Astrocyte of the spinal cord (primary cell): ENCODE measurements around the gene GALNT18.

Experiments
- DNase-seq: peaks from one replicate; pipeline ENCODE4 v3.0.0; 2011; ENCODE audit warnings: low read depth, low spot score
- H3K4me3 ChIP-seq: 2 replicates; pipeline ENCODE4 v1.5.1; 2011; ENCODE audit warnings: low read depth, mild to moderate bottlenecking, low read length, moderate library complexity
- in situ Hi-C: cut with HindIII; loops from 2 replicates; pipeline ENCODE4 v1.10.0; 2017; ENCODE audit warnings: low sequenced_read_pairs
- TF ChIP-seq, protein P1 (sequence below): IDR thresholded peaks from 2 replicates; pipeline ENCODE4 v1.5.1; 2012; ENCODE audit warnings: low read depth, mild to moderate bottlenecking, low read length, inconsistent platforms

Gene GALNT18

GRCh38 chr11:11403763-11404725, 217.8 kb downstream of the GALNT18 start:
- TF ChIP-seq, protein P1, sequence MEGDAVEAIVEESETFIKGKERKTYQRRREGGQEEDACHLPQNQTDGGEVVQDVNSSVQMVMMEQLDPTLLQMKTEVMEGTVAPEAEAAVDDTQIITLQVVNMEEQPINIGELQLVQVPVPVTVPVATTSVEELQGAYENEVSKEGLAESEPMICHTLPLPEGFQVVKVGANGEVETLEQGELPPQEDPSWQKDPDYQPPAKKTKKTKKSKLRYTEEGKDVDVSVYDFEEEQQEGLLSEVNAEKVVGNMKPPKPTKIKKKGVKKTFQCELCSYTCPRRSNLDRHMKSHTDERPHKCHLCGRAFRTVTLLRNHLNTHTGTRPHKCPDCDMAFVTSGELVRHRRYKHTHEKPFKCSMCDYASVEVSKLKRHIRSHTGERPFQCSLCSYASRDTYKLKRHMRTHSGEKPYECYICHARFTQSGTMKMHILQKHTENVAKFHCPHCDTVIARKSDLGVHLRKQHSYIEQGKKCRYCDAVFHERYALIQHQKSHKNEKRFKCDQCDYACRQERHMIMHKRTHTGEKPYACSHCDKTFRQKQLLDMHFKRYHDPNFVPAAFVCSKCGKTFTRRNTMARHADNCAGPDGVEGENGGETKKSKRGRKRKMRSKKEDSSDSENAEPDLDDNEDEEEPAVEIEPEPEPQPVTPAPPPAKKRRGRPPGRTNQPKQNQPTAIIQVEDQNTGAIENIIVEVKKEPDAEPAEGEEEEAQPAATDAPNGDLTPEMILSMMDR: no peak
- peak; percentile 35 for DNase-seq
- in situ Hi-C loops: no loop called here
- H3K4me3 ChIP-seq: no peak overlapping the region

- no peak for DNase-seq
- TF ChIP-seq, protein P1: no peak
- in situ Hi-C loops: no loop called here
- no peak overlapping the region for H3K4me3 ChIP-seq
Observed at GRCh38 chr11:11401960-11402535, 219.8 kb downstream of the GALNT18 start.

DNA sequence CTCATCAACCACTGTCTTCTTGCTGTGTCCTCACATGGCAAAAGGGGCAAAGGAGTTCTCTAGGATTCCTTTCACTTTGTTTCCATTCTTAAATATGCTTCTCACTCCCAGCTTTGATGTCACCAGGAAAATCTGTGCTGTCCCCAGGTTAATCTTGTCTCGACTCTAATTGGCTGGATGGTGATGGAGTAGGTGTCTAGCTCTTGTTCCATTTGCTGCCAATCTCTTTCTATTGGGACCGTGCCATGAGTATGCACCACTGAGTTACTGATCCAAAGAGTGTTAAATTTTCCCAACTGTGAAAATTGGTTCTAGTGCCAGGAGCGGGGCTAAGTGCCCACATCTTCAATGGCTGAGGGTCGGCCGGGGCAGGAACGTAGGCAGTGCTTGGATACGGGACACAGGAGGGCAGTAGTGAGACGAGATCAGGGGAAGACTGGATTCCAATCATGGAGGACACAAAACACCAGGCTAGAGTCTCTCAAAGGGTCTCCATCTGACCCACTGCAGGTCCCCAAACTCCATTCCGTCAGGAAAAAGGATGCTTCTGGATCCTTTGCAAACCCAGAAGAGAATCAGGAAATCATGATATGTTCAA, 221.1 kb downstream of the GALNT18 start:
- in situ Hi-C loops: no loop called here
- TF ChIP-seq, protein P1: no peak
- no peak overlapping the region for H3K4me3 ChIP-seq
- DNase-seq: no peak

DNA sequence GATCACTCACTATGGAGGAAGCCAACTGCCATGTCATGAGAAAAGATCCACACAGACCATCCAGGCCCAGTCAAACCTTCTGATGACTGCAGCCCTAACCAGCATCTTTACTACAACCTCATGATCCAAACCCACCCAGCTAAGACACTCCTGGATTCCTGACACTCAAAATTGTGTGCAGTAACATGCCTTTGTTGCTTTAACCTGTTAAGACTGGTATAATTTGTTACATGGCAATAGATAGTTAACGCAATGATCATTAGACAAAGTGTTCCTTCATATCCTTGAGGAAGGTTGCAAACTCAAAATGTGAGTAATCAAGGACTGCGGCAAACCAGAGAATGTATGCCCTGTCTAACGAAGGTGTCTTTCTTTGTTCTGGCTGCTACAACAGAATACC, 221.7 kb downstream of the GALNT18 start:
- DNase-seq: no peak
- in situ Hi-C loops: no loop called here
- no peak overlapping the region for H3K4me3 ChIP-seq
- TF ChIP-seq, protein P1: no peak

DNA sequence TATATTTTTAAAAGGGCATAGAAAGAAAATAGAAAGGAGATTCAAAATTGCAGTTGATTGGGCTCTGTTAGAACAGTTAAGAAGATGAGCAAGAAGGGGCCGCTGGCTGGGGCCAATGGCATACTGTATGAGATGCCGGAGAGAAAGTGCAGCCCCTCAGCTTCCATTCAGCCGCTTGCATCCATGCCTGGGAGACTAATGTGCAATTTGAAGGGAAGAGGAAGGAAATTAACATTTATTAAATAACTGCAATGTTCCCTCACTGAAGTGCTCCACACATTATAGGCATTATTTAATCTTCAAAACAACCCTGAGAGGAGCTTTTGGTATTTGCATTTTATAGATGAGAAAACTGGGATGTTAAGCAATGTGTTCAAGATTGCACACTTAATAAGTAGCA, 224.0 kb downstream of the GALNT18 start:
- H3K4me3 ChIP-seq: no peak overlapping the region
- TF ChIP-seq, protein P1: no peak
- in situ Hi-C loops: no loop called here
- DNase-seq: no peak

GRCh38 chr11:11397036-11397415, 224.8 kb downstream of the GALNT18 start:
- in situ Hi-C loops: no loop called here
- DNase-seq: no peak
- TF ChIP-seq, protein P1: no peak
- H3K4me3 ChIP-seq: no peak overlapping the region
